Hematopoietic multipotent progenitor cell treated with erythropoietin and hydrocortisone succinate and interleukin-3 and kit ligand, for 8 days (in vitro differentiated cells): Measurements from ENCODE around the gene HSPB8.

Source experiments
- DNase-seq: peaks from one replicate; pipeline ENCODE4 v3.0.0-alpha.2; 2015

Gene HSPB8, protein sequence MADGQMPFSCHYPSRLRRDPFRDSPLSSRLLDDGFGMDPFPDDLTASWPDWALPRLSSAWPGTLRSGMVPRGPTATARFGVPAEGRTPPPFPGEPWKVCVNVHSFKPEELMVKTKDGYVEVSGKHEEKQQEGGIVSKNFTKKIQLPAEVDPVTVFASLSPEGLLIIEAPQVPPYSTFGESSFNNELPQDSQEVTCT

GRCh38 chr12:119178544-119179334, at the start of gene HSPB8:
HSPB8 (plus strand) TSS chr12:119178931; CDS start chr12:119179313, 382 bp downstream.
- DNase-seq, result no peak

- DNase-seq, result no peak
Observed at GRCh38 chr12:119129827-119130434, 48.8 kb upstream of the HSPB8 start.

DNA sequence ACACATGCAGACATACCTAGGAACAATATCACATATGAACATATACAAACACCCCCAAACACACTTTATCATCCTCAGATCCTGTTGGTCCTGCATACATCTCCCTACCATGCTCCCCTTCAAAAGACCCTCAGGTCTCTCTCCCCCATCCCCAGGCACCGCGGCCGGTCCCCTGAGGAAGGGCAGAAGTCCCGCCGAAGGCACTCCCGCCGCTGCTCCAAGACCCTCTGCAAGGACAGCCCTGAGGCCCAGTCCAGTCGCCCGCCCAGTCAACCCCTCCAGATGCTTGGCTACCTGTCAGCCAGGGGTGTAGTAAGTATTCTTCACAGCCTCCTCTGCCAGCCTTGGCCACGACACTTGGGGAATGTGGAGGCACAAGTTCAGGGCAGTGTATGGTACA, 48.2 kb upstream of the HSPB8 start:
- DNase-seq, result no peak

DNA sequence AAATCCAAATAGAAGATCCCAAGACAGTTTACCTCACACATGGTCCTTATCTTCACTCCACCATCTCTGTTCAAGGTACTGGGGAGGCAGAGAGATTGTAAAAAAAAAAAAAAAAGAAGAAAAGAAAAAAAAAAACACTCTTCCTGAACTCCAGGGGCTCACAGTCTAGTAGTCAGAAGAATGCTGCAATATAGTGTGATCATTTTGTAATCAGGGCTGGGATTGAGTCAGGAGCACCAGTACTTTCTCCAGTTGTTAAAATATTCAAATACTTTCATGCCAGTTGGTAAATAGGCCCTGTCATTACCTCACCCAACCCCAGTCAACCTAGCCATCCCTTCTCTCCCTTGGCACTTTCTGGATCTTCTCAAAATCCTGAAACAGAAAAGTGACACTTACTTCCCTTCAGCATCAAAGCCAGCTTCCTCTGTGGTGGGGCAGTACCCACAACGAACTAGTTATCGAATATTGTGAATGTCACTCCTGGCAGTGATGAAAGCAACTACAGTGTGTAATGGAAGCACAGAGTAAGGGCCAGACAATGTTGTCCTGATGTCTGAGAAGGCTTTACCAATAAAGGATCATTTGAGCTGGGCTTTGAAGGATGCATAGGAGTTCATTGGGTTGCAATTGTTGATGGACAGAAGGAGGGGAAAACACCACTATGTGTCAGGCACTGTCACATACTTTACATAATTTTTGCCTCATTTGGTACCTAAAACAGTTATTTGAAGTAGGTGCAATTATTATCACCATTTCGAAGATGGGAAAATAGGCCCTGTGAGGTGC, 44.3 kb upstream of the HSPB8 start:
- no peak for DNase-seq

DNA sequence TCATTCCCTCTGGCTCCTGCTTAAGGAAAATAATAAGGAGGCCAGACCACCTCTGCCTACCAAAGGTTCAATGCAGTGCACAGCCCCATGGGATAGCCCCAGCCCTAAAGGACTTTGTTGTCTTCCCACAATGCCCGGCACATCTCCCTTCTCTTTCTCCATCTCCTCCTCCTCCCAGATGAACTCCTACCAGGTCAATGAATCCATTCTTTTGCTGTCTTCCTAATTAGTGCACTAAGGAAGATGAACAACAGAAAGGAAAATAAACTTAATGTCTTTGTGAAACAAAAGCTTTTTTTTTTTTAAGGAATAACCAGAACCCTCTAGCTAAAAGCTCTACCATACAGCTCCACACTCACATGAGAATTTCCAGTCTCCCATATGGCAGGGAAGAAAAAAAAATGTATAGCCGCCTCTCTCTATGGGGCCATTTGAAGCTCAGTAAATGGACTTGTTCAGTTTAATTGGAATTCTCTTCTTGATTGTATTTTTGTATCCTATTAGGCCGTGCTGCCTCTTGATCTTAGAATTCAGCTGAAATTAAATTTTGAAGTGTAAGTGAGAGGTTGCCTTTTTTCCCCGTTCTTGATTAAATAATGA, 41.8 kb upstream of the HSPB8 start:
- no peak for DNase-seq

DNA sequence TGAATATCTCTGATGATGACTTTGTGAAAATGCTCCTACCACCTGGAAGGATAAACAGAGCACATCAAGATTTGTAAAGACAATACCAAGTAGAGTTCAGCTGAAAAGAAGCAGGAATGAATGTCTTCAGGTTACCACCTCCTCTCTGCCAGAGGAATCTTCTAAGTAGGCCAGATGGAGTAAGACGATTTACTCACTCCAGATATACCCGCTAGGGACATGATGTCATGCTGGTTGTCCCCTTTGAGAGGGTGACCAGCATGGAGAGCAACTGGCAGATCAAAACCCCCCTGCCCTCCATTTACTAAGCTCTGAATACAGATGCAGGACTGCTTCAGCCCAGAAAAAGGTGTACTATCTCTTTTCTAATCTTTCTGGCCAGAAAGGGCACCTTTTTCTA, 39.3 kb upstream of the HSPB8 start:
- DNase-seq, result no peak

DNA sequence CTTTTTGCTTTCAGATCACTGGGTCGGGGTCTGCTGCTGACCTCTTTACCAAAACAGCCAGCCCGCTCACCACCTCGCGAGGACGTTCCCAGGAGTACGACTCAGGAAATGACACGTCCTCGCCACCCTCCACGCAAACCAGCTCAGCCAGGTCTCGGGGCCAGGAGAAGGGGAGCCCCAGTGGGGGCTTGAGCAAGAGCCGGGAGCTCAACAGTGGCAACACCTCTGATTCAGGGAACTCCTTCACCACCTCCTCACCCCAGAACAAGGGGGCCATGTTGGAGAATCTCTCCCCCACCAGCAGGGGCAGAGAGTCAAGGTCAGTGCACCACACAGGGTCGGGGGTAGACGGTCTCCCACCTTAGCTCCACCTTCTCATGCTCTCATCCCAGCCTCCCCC, 33.4 kb upstream of the HSPB8 start:
- DNase-seq, result no peak

GRCh38 chr12:119147847-119148448, 30.8 kb upstream of the HSPB8 start:
- no peak for DNase-seq

DNA sequence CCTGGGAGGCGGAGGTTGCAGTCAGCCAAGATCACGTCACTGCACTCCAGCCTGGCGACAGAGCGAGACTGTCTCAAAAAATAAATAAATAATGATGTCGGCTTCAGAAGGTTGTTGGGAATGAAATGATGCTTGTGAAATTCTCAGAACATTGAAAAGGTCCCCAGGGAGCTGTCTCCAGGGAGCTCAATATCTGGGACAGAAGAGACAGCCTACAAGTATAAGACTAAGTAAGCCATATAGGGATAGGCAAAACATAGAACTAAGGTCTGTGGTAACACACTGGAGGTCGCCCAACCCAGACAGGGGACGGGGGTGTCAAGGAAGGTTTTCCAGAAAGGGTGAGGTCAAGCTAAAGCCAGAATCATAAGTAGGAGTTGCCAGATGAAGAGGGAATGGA, 29.5 kb upstream of the HSPB8 start:
- no peak for DNase-seq

DNA sequence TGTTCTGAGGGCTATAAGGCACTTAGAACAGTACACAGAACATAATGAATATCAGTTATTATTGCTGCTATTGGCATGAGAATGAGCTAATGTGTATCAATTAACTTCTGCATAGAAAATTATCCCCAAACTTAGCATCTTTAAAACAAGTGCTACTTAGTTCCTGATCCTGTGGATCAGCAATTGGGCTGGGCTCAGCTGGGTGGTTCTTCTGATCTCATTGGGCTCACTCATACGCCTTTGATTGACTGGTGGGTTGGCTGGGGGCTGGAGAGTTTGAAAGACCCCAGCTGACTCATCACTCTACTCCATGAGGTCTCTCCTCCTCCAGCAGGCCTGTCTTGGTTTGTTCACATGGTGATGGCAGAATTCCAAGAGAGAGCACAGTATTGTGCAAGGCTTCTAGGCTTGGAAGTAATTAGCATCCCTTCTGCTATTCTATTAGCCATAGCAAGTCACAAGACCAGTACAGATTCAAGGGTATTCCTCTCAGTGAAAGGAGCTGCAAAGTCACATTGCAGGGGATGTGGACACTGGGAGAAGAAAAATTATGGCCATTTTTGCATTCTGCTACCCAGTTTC, 27.2 kb upstream of the HSPB8 start:
- DNase-seq, result no peak

DNA sequence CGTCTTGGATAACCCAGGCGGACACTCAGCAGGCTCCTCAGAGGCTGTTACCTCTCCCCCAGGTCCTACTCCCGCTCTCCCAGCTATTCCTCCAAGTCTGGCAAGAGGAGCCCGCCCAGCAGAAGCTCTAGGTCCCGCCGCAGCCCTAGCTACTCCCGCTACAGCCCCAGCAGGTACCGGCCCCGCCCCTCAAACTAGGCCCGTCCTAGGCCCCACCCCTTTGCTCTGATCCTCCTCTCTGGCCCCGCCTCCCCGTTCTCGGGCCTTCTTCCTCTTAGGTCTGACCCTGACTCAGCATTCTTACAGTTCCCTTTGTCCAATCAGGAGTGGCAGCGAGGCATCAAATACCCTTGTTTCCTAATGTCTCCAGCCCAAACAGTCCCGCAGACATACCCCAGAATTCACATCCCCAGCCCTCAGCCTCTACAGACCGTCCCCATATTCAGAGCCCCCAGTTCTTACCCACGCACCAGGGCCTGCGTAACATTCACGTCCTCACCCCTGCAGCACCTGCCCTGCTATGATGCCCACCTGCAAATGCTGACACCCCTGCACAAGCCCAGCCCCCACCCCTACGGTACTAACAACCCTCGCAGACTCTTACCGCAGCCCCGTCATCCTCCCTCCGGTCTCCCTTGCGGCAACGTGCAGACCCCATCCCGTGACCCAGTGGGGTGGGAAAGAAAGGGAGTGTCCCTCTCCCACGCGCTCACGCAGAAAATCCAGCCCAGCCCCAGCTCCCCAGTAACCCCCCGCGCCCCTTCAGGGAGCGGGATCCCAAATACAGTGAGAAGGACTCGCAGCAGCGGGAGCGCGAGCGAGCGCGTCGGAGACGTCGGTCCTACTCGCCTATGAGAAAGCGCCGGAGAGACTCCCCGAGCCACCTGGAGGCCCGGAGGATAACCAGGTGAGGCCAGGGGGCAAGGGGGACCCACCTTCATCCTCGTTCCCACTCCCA, 25.0 kb upstream of the HSPB8 start:
- DNase-seq, result peak; percentile 55

DNA sequence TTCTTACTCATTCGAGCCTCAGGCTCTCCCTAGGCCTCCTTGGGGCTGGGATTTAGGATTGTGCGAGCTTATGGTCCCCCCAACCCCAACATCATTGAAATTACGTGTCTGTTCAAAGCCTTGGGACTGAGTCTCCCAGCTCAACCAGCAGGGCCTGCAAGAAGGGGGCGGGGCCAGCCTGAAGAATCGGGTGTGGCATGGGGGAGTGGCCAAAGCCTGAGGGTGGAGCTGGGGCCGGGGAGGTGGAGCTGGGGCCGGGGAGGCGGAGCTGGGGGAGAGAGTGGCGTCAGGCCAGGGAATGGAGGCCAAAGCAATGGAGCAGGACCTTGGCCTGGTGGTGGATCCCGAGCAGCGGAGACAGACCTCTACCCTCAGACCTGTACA, 24.3 kb upstream of the HSPB8 start:
- no peak for DNase-seq

GRCh38 chr12:119156401-119157044, 22.2 kb upstream of the HSPB8 start:
- no peak for DNase-seq

DNA sequence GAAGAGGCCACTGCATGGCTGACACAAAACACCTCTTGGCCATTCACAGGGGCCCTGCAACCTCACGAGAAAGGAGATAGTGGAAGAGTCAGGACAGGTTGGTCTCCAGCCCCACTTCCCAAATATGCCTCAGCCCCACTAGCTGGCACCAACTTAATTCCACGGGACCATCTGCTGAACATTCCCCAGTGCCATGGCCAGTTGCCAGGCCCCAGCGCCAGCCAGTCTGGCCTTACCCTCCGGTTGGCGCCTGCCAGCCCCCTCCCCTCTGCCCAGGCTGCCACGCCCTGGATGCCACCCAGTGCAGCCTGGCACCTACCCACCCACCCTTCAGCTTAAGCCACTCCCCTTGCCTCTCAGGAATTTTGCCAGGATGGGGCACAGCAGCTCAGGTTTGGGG, 21.2 kb upstream of the HSPB8 start:
- DNase-seq, result no peak

- no peak for DNase-seq
Observed at GRCh38 chr12:119157978-119158377, 20.8 kb upstream of the HSPB8 start.

DNA sequence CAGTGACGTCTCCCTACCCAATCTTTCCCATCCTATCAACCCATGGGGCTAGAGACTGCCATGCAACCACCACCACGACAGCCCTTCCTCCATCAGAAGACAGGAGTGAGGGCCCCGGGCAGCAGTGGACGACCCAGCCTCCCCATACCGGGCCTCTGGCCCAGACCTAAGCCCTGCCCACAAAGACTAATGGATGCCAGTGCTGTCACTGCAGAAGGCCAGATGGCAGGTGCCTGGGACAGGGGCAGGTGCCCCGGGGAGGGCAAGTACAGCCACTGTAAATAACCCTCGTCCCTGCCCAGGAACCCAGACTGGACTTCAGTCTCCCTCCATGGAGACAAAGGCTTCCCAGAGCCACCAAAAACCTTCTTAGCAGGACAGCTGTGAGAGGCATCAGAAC, 20.3 kb upstream of the HSPB8 start:
- DNase-seq, result no peak

DNA sequence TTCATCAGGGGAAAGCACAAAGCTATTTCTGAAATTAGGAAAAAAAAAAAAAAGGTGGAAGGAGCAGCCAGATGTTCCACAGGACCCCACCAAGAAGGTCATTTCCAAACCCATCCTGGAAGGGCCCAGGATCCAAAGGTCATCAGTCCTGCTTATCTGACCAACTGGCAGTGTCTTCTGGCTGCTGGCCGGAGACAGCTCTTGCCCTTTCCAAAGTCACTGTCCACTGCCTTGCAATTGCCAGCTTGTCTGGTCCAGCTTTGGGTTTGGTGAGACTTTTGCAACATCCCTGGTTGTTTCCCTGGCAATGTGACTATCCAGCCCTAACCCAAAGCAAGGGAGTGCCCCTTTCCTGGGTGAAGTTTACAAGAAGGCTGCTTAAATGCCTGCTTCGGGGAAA, 18.9 kb upstream of the HSPB8 start:
- DNase-seq, result no peak

DNA sequence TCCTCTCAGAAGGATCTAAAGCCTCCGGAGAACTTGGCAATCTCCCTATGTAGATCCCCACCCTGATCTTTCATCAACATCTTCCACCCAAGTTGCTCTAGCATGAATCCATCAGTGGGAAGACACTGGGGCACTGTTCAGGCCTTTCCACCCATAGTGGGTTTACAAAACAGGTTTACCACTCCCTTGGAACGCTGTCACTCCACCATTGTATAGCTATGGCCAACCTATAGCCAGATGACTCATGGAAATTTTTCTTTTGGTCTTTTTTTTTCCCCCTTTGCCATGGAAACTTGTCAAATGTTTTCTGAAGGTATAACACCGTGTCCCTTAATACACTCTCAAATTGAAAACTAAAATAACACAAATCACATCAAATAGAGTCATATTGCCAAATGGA, 10.8 kb upstream of the HSPB8 start:
- no peak for DNase-seq

DNA sequence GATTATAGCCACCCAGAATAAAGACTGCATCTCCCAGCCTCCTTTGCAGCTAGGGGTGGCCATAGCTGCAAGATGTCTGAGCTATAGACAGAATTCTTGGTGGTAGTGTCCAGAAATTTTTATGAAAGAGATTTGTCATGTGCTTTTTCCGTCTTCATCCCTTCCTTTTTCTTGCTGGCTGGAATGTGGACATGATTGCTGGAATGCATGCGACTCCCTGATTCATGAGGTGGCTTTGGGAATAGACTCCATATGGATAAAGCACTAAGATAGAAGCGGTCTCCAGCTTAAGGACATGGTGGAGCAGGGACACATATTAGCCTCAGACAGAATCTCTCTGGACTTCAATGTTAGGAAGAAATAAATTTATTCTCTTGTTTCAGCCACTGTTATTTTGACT, 10.0 kb upstream of the HSPB8 start:
- no peak for DNase-seq

DNA sequence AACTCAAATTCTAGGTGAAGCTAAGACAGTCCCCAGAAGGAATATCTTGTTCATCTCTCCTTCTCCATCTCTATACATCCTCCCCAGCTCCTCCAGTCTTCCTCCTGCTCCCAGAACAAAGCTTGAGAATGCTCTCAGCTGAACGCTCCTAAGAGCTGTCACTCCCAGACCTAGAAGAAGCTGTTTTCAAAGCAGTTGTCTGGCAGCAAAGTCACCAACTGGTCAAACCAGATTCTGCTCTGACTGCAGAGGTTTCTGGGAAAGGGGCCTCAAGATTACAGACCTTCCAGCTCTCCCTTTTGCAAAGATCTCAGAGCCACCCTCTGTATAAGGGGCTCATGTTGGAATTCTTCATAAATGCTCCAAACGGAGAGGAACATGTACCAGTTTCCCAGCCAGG, 9.6 kb upstream of the HSPB8 start:
- no peak for DNase-seq

- no peak for DNase-seq
Observed at GRCh38 chr12:119171291-119171690, 7.4 kb upstream of the HSPB8 start.
